Caco-2 (cell line): ENCODE results near the gene ELFN1. TPM values are rescaled to one million over a fixed set of nuclear protein-coding genes. Genes with fewer than 3 reads are reported as not detected.

ENCODE experiments used
- BruUV-seq: library from RNA; stranded (reverse); fragments of 400-500 nt; replicated peaks from 2 replicates; lab custom pipeline; 2021; lab: Mats Ljungman, UMichigan
- CTCF ChIA-PET: fragments of 300-600 bp; sonication (Branson Sonifier 250); formaldehyde crosslinking; loops from one replicate; lab custom pipeline; 2022; ENCODE audit warnings: antibody characterized with exemption; lab: Charles Lee
- POLR2A ChIA-PET: fragments of 300-600 bp; sonication (Branson Sonifier 250); formaldehyde crosslinking; loops from one replicate; lab custom pipeline; 2022; ENCODE audit warnings: antibody characterized with exemption; lab: Charles Lee
- DNase-seq, 2 experiments: peaks; one replicate each; pipeline versions ENCODE4 v3.0.0 to v3.0.0-alpha.2; 2020 to 2022
- H3K27me3 ChIP-seq: replicated peaks from 2 replicates; pipeline ENCODE4 v1.6.0; 2011; ENCODE audit warnings: low read length; ENCODE audit not compliant: control insufficient read depth, insufficient read depth
- H3K36me3 ChIP-seq: 2 replicates; pipeline ENCODE4 v1.5.1; 2011; ENCODE audit warnings: low read length; ENCODE audit not compliant: control insufficient read depth, insufficient read depth
- H3K4me1 ChIP-seq: fragments of 250-450 bp; sonication (Bioruptor Pico); 2 replicates; pipeline ENCODE4 v1.5.1; 2020; ENCODE audit warnings: mild to moderate bottlenecking
- H3K4me3 ChIP-seq: 2 replicates; pipeline ENCODE4 v1.5.1; 2011; ENCODE audit warnings: low read depth, mild to moderate bottlenecking, control low read depth, low read length
- H3K9me3 ChIP-seq: fragments of 250-450 bp; sonication (Bioruptor Pico); 2 replicates; pipeline ENCODE4 v1.5.1; 2020; ENCODE audit warnings: mild to moderate bottlenecking, moderate library complexity
- H3K27ac Mint-ChIP-seq: one replicate; pipeline ENCODE4 v1.8.0; 2022; ENCODE audit warnings: mixed read lengths; ENCODE audit not compliant: unreplicated experiment
- H3K27me3 Mint-ChIP-seq: one replicate; pipeline ENCODE4 v1.8.0; 2022; ENCODE audit warnings: mixed read lengths; ENCODE audit not compliant: insufficient read depth, unreplicated experiment
- H3K36me3 Mint-ChIP-seq: one replicate; pipeline ENCODE4 v1.8.0; 2022; ENCODE audit warnings: mild to moderate bottlenecking, mixed read lengths; ENCODE audit not compliant: insufficient read depth, unreplicated experiment
- H3K4me1 Mint-ChIP-seq: one replicate; pipeline ENCODE4 v1.8.0; 2022; ENCODE audit warnings: low read depth, mixed read lengths; ENCODE audit not compliant: unreplicated experiment
- H3K4me3 Mint-ChIP-seq: one replicate; pipeline ENCODE4 v1.8.0; 2022; ENCODE audit warnings: mild to moderate bottlenecking, moderate library complexity, mixed read lengths; ENCODE audit not compliant: unreplicated experiment
- H3K9me3 Mint-ChIP-seq: one replicate; pipeline ENCODE4 v1.8.0; 2022; ENCODE audit warnings: mixed read lengths; ENCODE audit not compliant: unreplicated experiment
- CTCF ChIP-seq, 2 experiments: fragments of 200-600 bp in 1 of 2; IDR thresholded peaks; 1 replicate in 1 of 2; 2 replicates in 1 of 2; pipeline versions ENCODE4 v1.5.1 to v1.8.0; 2011 to 2022; ENCODE audit warnings: antibody characterized with exemption in 1 of 2, control low read depth in 1 of 2, inconsistent platforms in 1 of 2, low read depth in 1 of 2, low read length in 1 of 2, mild to moderate bottlenecking in 1 of 2, moderate library complexity in 1 of 2; ENCODE audit not compliant: insufficient read depth in 1 of 2, severe bottlenecking in 1 of 2, unreplicated experiment in 1 of 2
- intact Hi-C: fragments of 100-400 bp; cut with micrococcal nuclease; formaldehyde crosslinking; loops from one replicate; pipeline ENCODE4 v1.10.0; 2022; ENCODE audit not compliant: unreplicated experiment
- total RNA-seq: library from RNA; stranded (reverse); gene quantifications from 2 replicates; pipeline ENCODE4 v1.2.3, GENCODE V29; 2022

The ELFN1 gene
- total RNA-seq, 1 experiment from 2014 or later, result 2.3 TPM

GRCh38 chr7:1755783-1756625 lies 85.9 kb downstream of the ELFN1 start:
- no peak for DNase-seq
- POLR2A ChIA-PET, result no interaction called here
- H3K27me3 Mint-ChIP-seq, result no peaks in the 10 kb centered on the region

DNA sequence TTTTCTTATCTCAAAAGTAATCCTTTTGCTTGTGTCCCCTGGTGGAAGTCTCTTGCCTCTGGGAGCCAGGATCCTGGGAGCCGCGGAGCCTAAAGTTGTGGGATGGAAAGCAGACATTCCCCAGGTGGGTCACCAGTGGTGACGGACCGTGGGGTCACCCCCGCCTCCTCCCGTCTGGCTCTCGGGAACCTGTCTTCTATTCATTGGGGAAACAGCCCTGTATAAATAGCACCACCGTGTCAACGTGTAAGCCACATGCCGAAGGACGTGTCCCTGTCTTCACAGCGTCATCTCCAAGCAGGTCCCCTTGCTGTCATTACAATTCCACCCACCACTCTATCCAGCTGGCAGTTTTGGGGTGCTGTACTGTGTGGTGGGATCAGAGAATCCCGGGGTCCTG lies 87.5 kb downstream of the ELFN1 start:
- POLR2A ChIA-PET, result no interaction called here
- H3K4me1 Mint-ChIP-seq, result no peaks in the 10 kb centered on the region
- H3K36me3 Mint-ChIP-seq, result no peaks in the 10 kb centered on the region
- Histone ChIP-seq H3K4me3 (no peak overlapping the region), H3K4me1 (peaks cover 7% of the 10 kb centered on the region; the same call in 1 of the 2 replicates), H3K36me3 (no peaks in the 10 kb centered on the region), H3K27me3 (no peaks in the 10 kb centered on the region), H3K9me3 (no peaks in the 10 kb centered on the region)
- BruUV-seq, result no TSS peak
- no peak for DNase-seq
- no peaks in the 10 kb centered on the region for H3K27me3 Mint-ChIP-seq
- CTCF ChIA-PET, result no interaction called here
- H3K4me3 Mint-ChIP-seq, result no peak overlapping the region
- TF ChIP-seq CTCF (IDR thresholded peaks at IDR 0.05; ENCODE audit: insufficient read depth in 1 of 2, low read depth in 1 of 2, low read length in 1 of 2, severe bottlenecking in 1 of 2, unreplicated experiment in 1 of 2), result no peak
- no peaks in the 10 kb centered on the region for H3K9me3 Mint-ChIP-seq
- intact Hi-C loops, result loop anchor here (5.0 kb wide), 1 partner anchor 180 kb away; no protein-coding TSS in a partner anchor
- H3K27ac Mint-ChIP-seq, result no peak overlapping the region

More at GRCh38 chr7:1755783-1756625, 85.9 kb downstream of the ELFN1 start:
- Mint-ChIP-seq H3K4me3 (no peak overlapping the region), H3K9me3 (no peaks in the 10 kb centered on the region), H3K4me1 (no peaks in the 10 kb centered on the region), H3K27ac (no peak overlapping the region), H3K36me3 (no peaks in the 10 kb centered on the region)
- Histone ChIP-seq H3K27me3 (no peaks in the 10 kb centered on the region), H3K4me3 (no peak overlapping the region), H3K4me1 (peaks cover 7% of the 10 kb centered on the region; the same call in 1 of the 2 replicates), H3K36me3 (no peaks in the 10 kb centered on the region), H3K9me3 (no peaks in the 10 kb centered on the region)
- intact Hi-C loops, result loop anchor here (5.0 kb wide), 1 partner anchor 179 kb away; no protein-coding TSS in a partner anchor
- CTCF ChIA-PET, result no interaction called here
- no peak for TF ChIP-seq CTCF (IDR thresholded peaks at IDR 0.05; ENCODE audit: insufficient read depth in 1 of 2, low read depth in 1 of 2, low read length in 1 of 2, severe bottlenecking in 1 of 2, unreplicated experiment in 1 of 2)
- no TSS peak for BruUV-seq

DNA sequence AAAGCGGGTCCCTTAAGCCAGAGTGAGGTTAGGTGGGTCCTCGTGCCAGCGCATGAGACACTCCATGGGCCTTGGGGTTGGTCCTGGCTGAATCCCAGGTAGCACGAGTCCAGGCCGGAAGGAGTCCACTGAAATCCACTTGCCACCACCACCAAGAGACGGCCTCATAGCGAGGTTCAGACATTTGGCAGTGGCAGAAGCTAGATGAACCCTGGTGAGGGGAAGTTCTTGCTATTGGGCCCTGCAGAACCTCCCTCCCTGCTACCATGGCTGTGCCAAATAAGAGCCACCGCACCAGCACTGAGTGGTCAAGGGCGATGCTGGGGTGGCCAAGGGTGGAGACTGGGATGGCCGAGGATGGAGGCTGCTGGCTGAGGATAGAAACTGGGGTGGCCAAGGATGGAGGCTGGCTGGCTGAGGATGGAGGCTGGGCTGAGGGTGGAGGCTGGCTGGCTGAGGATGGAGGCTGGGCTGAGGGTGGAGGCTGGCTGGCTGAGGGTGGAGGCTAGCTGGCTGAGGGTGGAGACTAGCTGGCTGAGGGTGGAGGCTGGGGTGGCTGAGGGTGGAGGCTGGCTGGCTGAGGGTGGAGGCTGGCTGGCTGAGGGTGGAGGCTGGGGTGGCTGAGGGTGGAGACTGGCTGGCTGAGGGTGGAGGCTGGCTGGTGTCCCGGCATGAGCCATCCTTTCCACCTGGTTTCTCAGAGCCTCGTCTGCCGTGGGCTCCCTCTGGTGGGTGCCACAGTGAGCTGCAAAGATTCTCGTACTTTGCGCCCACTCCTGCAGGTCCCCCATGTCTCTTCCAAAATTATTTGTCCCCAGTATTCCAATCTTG lies 88.2 kb downstream of the ELFN1 start:
- no peak overlapping the region for H3K27ac Mint-ChIP-seq
- no peak overlapping the region for H3K4me3 ChIP-seq
- H3K27me3 ChIP-seq, result no peaks in the 10 kb centered on the region
- ChIA-PET POLR2A (no interaction called here), CTCF (interaction anchor here (0.6 to 0.7 kb wide), 5 partner anchors 12 to 94 kb away, joined by 3 to 4 read pairs (median 3); no protein-coding TSS in a partner anchor)
- TF ChIP-seq CTCF (IDR thresholded peaks at IDR 0.05; ENCODE audit: insufficient read depth in 1 of 2, low read depth in 1 of 2, low read length in 1 of 2, severe bottlenecking in 1 of 2, unreplicated experiment in 1 of 2), result peak; percentile 37 to 77
- peaks cover 7% of the 10 kb centered on the region; the same call in 1 of the 2 replicates for H3K4me1 ChIP-seq
- intact Hi-C loops, result loop anchor here (1.0 to 5.0 kb wide), 2 partner anchors 94 to 181 kb away; no protein-coding TSS in a partner anchor
- peak in 1 of 2 experiments; percentile 48 for DNase-seq
- H3K9me3 ChIP-seq, result peaks cover 5% of the 10 kb centered on the region
- BruUV-seq, result no TSS peak
- H3K36me3 ChIP-seq, result no peaks in the 10 kb centered on the region
- no peaks in the 10 kb centered on the region for H3K9me3 Mint-ChIP-seq
- no peaks in the 10 kb centered on the region for H3K36me3 Mint-ChIP-seq
- H3K4me3 Mint-ChIP-seq, result no peak overlapping the region
- no peaks in the 10 kb centered on the region for H3K4me1 Mint-ChIP-seq
- no peaks in the 10 kb centered on the region for H3K27me3 Mint-ChIP-seq
